ENCODE results near the gene NRL. TPM values are rescaled to one million over a fixed set of nuclear protein-coding genes. Genes with fewer than 3 reads are reported as not detected.
A peak's percentile ranks its signal among the peaks of the same experiment; 100 is the strongest.

Gene NRL
- total RNA-seq, 1 experiment from 2014 or later = 0.66 TPM

DNA sequence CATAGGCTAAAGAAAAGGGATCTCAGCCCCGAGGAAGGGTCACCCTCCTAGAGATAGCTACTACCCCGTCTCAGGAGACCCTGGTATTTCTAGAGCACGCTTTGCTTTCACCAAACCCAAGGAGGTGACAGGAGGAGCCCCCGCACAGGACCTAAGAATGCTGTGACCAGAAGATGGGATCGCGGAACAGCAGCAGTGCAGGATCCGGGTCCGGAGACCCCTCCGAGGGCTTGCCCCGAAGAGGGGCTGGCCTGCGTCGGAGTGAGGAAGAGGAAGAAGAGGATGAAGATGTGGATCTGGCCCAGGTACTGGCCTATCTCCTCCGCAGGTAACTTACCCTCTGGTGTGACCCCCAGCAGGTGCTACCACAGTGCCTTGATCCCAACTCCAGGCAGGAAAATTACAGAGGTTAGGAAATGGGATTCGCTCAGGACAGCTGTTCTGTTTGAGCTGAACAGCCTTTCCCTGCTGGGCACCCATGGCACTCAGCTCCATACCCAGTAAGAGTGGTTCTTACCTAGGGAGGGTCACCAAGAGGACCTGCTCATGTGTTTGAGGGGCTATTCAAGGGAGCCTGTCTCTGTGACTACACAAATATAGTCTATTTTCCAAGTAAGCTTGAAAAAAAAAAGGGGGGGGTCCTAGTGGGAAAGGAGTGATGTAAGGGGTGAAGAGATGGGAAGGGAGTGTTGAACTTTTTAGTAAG is 826 bp upstream of the NRL start:
- RAD21 ChIA-PET (ENCODE audit: low non-redundant PET in 1 of 2, low total read pairs in 2 of 2, uncharacterized antibody in 2 of 2, unreplicated experiment in 2 of 2) = interaction anchor here (0.5 to 1.6 kb wide), 4 partner anchors 22 to 450 kb away, joined by 3 to 10 read pairs (median 4); partner anchors contain the start of gene EMC9 (in 1 of the 2)
- peaks cover 14% of the 10 kb centered on the region; the same call in 1 of the 2 replicates for H3K79me2 ChIP-seq (ENCODE audit: insufficient read depth, low read length)
- TF ChIP-seq RAD21 (IDR thresholded peaks at IDR 0.05; ENCODE audit: low read depth) = no peak
- peak overlapping the region; percentile 97 for H3K27ac ChIP-seq (ENCODE audit: low read depth, low read length)
- POLR2A ChIA-PET = interaction anchor here (0.9 to 2.6 kb wide), 12 partner anchors 9 to 127 kb away, joined by 3 to 49 read pairs (median 8); partner anchors contain the start of genes EMC9, FITM1, IPO4 and IRF9
- ATAC-seq = no peak
- H3K36me3 ChIP-seq (ENCODE audit: control insufficient read depth in 1 of 2, insufficient read depth in 2 of 2, low read length in 2 of 2) = peaks cover 10 to 14% of the 10 kb centered on the region in 2 experiments
- peaks cover 6 to 16% of the 10 kb centered on the region in 2 experiments; a peak in 3 of 4 replicates for H3K4me1 ChIP-seq (ENCODE audit: control insufficient read depth in 1 of 2, insufficient read depth in 2 of 2, low read length in 2 of 2)
- H3K4me3 ChIP-seq (replicated peaks in 1 of 2; ENCODE audit: low read depth in 1 of 2, low read length in 2 of 2) = peak overlapping the region; percentile 86 to 92
- peak overlapping the region; percentile 84 for H3K9ac ChIP-seq (ENCODE audit: low read length)
- intact Hi-C loops (cut with micrococcal nuclease) = loop anchor here (2.0 kb wide), 1 partner anchor 45 kb away; the partner anchor contains the start of gene IRF9
- H3K27me3 ChIP-seq (ENCODE audit: insufficient read depth, low read length) = no peaks in the 10 kb centered on the region
- CTCF ChIA-PET = interaction anchor here (1.2 to 2.7 kb wide), 6 partner anchors 18 to 182 kb away, joined by 3 to 11 read pairs (median 8); partner anchors contain the start of gene EMC9
- H2AFZ ChIP-seq (ENCODE audit: low read depth, low read length, poor library complexity, severe bottlenecking) = peak overlapping the region; percentile 23
- no peaks in the 10 kb centered on the region for H3K9me2 ChIP-seq (ENCODE audit: insufficient read depth)
- peak overlapping the region; percentile 95 for H3K4me2 ChIP-seq (ENCODE audit: low read length)
- BruUV-seq (replicated peaks) = TSS peak; percentile 67
- no peak for DNase-seq (ENCODE audit: low read depth, low spot score)
- no peaks in the 10 kb centered on the region for H4K20me1 ChIP-seq (ENCODE audit: insufficient read depth)
- no peaks in the 10 kb centered on the region for H3K9me3 ChIP-seq (ENCODE audit: control insufficient read depth in 1 of 2, insufficient read depth in 1 of 2, low read depth in 1 of 2, low read length in 2 of 2)

DNA sequence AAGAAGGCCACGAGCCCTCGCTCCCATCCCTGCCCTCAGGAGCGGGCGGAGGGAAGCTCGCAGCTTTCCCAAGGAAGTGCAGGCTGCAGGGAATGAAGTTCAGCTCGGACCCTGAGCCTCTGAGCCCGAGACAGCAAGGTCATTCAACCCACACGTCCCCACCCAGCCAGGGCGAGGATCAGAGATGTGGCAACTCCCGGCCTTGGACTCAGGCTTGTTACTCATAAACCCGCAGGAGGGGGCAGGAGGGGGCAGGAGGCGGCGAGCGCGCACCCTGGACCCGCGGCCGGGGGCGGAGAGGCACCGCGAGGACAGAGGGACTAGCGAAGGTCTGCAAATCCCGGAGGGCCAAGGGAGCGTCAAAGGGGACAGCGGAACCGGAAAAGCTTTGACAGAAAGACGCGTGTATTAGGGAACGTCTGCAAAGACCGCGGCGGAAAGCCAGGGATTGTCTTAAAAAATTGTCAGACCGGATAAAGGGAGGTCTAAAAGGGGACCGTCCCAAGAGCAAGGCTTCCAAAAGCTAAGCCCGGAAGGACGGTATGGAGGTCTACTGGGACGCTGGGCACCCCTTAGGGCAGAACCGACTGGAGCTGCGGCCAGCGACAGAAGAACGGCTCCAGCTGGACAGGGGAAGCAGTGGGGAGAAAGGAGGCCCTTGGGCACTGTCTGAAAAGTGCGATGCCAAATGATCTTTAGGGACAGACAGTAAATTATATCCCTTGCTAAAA is 783 bp downstream of the NRL start:
- DNase-seq (ENCODE audit: low read depth, low spot score) = peak; percentile 94
- H3K36me3 ChIP-seq (ENCODE audit: control insufficient read depth in 1 of 2, insufficient read depth in 2 of 2, low read length in 2 of 2) = peaks cover 5 to 9% of the 10 kb centered on the region in 2 experiments; a peak in 2 of 4 replicates
- peak overlapping the region; percentile 97 for H3K27ac ChIP-seq (ENCODE audit: low read depth, low read length)
- peak overlapping the region; percentile 74 for H2AFZ ChIP-seq (ENCODE audit: low read depth, low read length, poor library complexity, severe bottlenecking)
- intact Hi-C loops (cut with micrococcal nuclease) = loop anchor here (1.0 to 5.0 kb wide), 4 partner anchors 20 to 98 kb away; partner anchors contain the start of genes CHMP4A, IRF9, PCK2 and PSME2
- H3K9ac ChIP-seq (ENCODE audit: low read length) = peak overlapping the region; percentile 84
- ChIA-PET RAD21 (ENCODE audit: low non-redundant PET in 1 of 2, low total read pairs in 2 of 2, uncharacterized antibody in 2 of 2, unreplicated experiment in 2 of 2) (interaction anchor here (0.6 to 1.7 kb wide), 4 partner anchors 13 to 52 kb away, joined by 3 to 10 read pairs (median 4); partner anchors contain the start of genes EMC9 (in 1 of the 2) and PSME1 (in 1 of the 2)), POLR2A (interaction anchor here (0.8 to 2.6 kb wide), 17 partner anchors 9 to 184 kb away, joined by 3 to 49 read pairs (median 5); partner anchors contain the start of genes EMC9, FITM1, IPO4 and IRF9), CTCF (interaction anchor here (0.7 to 2.7 kb wide), 12 partner anchors 8 to 183 kb away, joined by 3 to 11 read pairs (median 4); partner anchors contain the start of genes EMC9, IRF9, PSME1 and PSME2)
- no peaks in the 10 kb centered on the region for H3K9me2 ChIP-seq (ENCODE audit: insufficient read depth)
- H3K9me3 ChIP-seq (ENCODE audit: control insufficient read depth in 1 of 2, insufficient read depth in 1 of 2, low read depth in 1 of 2, low read length in 2 of 2) = no peaks in the 10 kb centered on the region
- H3K27me3 ChIP-seq (ENCODE audit: insufficient read depth, low read length) = no peaks in the 10 kb centered on the region
- no peaks in the 10 kb centered on the region for H4K20me1 ChIP-seq (ENCODE audit: insufficient read depth)
- BruUV-seq (replicated peaks) = no TSS peak
- peak overlapping the region; percentile 95 for H3K4me2 ChIP-seq (ENCODE audit: low read length)
- ATAC-seq = peak; percentile 59
- peaks cover 7 to 20% of the 10 kb centered on the region in 2 experiments; a peak in 3 of 4 replicates for H3K4me1 ChIP-seq (ENCODE audit: control insufficient read depth in 1 of 2, insufficient read depth in 2 of 2, low read length in 2 of 2)
- H3K4me3 ChIP-seq (replicated peaks in 1 of 2; ENCODE audit: low read depth in 1 of 2, low read length in 2 of 2) = peak overlapping the region; percentile 86 to 92
- H3K79me2 ChIP-seq (ENCODE audit: insufficient read depth, low read length) = peaks cover 14% of the 10 kb centered on the region; the same call in 1 of the 2 replicates
- TF ChIP-seq EZH2 (IDR thresholded peaks at IDR 0.05) (no peak), CBX3 (IDR thresholded peaks at IDR 0.05; ENCODE audit: low read depth) (peak; percentile 14; the same call in 1 of the 2 replicates), SIN3A (IDR thresholded peaks at IDR 0.05; ENCODE audit: low read depth) (peak; percentile 92), EGR1 (IDR thresholded peaks at IDR 0.05; ENCODE audit: low read depth) (peak; percentile 92), ZFX (IDR thresholded peaks at IDR 0.05) (peak; percentile 84), YY1 (IDR thresholded peaks at IDR 0.05; ENCODE audit: extremely low read depth, insufficient replicate concordance, low read depth, low read length) (no peak), POLR2AphosphoS5 (IDR thresholded peaks at IDR 0.05; ENCODE audit: low read depth, low read length) (peak; percentile 83), TCF7L2 (IDR thresholded peaks at IDR 0.05; ENCODE audit: borderline replicate concordance, extremely low read depth, insufficient read depth, insufficient read length) (peak; percentile 69), CEBPB (IDR thresholded peaks at IDR 0.05; ENCODE audit: low read depth) (peak; percentile 81), SRF (IDR thresholded peaks at IDR 0.05; ENCODE audit: low read depth) (no peak), MAX (IDR thresholded peaks at IDR 0.05) (peak; percentile 76), EZH2phosphoT487 (IDR thresholded peaks at IDR 0.05; ENCODE audit: borderline replicate concordance) (no peak)
- TF ChIP-seq, protein P1, sequence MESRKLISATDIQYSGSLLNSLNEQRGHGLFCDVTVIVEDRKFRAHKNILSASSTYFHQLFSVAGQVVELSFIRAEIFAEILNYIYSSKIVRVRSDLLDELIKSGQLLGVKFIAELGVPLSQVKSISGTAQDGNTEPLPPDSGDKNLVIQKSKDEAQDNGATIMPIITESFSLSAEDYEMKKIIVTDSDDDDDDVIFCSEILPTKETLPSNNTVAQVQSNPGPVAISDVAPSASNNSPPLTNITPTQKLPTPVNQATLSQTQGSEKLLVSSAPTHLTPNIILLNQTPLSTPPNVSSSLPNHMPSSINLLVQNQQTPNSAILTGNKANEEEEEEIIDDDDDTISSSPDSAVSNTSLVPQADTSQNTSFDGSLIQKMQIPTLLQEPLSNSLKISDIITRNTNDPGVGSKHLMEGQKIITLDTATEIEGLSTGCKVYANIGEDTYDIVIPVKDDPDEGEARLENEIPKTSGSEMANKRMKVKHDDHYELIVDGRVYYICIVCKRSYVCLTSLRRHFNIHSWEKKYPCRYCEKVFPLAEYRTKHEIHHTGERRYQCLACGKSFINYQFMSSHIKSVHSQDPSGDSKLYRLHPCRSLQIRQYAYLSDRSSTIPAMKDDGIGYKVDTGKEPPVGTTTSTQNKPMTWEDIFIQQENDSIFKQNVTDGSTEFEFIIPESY (IDR thresholded peaks at IDR 0.05; ENCODE audit: extremely low read depth, insufficient replicate concordance, low read length) = peak; percentile 20

Measured in HCT116 (cell line).